ENCODE results near the gene COL5A1.
"Not testable (repeated sequence)": the region's sequence is repeated elsewhere in the genome, so short reads cannot be mapped to it uniquely, and the experiment has no call there.

Gene COL5A1

DNA sequence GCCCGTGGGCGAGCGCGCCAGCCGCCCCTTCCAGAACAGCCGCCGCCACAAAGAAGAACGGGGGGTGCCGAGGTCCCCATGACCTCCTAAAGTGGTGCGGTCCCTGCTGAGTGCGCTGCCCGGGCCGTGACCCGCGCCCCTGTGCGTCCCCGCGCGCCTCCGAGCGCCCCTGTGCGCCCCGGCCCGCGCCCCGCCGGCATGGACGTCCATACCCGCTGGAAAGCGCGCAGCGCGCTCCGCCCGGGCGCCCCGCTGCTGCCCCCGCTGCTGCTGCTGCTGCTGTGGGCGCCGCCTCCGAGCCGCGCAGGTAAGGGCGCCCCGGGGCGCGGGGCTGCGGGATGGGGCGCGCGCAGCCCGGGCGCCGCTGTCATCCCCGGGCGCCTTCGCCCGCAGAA, 384 bp downstream of the COL5A1 start:
- TF ChIP-seq, protein P1, sequence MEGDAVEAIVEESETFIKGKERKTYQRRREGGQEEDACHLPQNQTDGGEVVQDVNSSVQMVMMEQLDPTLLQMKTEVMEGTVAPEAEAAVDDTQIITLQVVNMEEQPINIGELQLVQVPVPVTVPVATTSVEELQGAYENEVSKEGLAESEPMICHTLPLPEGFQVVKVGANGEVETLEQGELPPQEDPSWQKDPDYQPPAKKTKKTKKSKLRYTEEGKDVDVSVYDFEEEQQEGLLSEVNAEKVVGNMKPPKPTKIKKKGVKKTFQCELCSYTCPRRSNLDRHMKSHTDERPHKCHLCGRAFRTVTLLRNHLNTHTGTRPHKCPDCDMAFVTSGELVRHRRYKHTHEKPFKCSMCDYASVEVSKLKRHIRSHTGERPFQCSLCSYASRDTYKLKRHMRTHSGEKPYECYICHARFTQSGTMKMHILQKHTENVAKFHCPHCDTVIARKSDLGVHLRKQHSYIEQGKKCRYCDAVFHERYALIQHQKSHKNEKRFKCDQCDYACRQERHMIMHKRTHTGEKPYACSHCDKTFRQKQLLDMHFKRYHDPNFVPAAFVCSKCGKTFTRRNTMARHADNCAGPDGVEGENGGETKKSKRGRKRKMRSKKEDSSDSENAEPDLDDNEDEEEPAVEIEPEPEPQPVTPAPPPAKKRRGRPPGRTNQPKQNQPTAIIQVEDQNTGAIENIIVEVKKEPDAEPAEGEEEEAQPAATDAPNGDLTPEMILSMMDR (IDR thresholded peaks at IDR 0.05; ENCODE audit: unreplicated experiment in 3 of 3) = no peak

DNA sequence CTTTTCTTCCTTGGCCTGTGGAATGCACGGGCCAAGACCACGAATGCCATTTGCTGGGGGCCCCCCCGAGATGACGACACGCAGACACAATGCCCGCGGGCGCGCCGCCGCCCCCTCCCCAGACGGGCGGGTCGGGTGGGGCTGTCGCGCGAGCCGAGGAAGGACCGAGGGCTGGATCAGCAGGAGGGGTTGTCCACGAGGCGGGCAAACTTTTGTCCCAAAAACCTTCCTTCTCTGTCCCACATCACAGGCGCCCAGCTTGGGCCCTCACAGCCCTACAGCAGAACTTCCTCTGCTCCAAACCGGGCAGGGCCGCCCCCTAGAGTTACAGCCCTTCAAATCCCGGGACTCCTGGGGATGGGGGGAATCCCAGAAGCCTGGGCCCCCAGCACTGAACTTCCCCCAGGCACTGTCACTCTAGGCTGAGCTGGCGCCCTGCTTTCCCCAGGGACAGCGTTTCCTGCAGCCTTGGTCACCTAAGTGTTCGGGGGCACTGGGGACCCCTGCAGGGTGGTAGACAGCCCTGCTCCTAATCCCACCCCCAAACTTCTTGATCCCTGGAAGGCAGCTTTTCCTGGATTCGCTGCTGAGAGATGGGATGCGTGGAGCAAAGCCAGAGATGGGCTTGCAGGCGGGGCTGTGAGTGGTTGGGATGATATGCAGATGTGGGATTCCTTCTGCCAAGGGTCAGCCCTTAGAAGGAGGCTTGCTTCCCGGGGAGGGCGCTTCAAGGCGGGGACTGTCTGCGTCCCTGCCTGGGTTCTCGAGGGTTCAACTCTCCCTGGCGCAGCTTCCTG, 980 bp downstream of the COL5A1 start:
- H3K36me3 Mint-ChIP-seq (ENCODE audit: low read depth) = peaks cover 5% of the 10 kb centered on the region
- peak overlapping the region; percentile 85 to 94 (median 93) for H3K27ac Mint-ChIP-seq
- peak overlapping the region; percentile 90 to 97 (median 96) for H3K4me3 Mint-ChIP-seq
- TF ChIP-seq, protein P1 (IDR thresholded peaks at IDR 0.05; ENCODE audit: unreplicated experiment in 3 of 3) = peak; percentile 13 to 41 (median 16)
- peaks cover 9% of the 10 kb centered on the region for H3K27me3 Mint-ChIP-seq (ENCODE audit: low read depth)
- no peaks in the 10 kb centered on the region for H3K9me3 Mint-ChIP-seq
- H3K4me1 Mint-ChIP-seq = peaks cover 58% of the 10 kb centered on the region

More for the DNA sequence above, 384 bp downstream of the COL5A1 start:
- peak overlapping the region in 1 of 3 experiments; percentile 93 for H3K27ac Mint-ChIP-seq
- peaks cover 5% of the 10 kb centered on the region for H3K36me3 Mint-ChIP-seq (ENCODE audit: low read depth)
- peaks cover 4% of the 10 kb centered on the region for H3K27me3 Mint-ChIP-seq (ENCODE audit: low read depth)
- peak overlapping the region; percentile 90 to 97 (median 96) for H3K4me3 Mint-ChIP-seq
- H3K4me1 Mint-ChIP-seq = peaks cover 58% of the 10 kb centered on the region
- H3K9me3 Mint-ChIP-seq = no peaks in the 10 kb centered on the region

DNA sequence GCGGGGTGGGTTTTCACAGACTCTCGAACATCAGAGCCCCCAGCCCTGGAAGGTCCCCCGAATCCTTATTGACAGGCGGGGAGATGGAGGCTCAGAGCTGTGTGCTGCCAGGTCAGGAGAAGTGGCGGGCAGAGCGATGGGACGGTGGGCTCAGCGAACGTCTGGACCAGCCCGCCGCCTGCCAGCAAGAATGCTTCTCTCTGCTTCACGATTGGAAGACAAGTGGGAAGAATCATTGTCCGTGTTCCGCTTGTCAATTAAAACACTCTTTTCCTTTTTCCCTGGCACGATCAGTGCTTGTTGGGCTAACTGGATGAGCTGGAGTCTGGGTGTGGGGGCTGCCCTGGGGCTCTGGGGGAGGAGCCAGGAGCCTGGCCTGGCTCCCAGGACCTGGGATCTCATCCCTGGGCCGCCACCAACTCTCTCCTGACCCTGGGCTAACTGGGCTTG, 1.6 kb downstream of the COL5A1 start:
- Mint-ChIP-seq H3K36me3 (ENCODE audit: low read depth) (peaks cover 9% of the 10 kb centered on the region), H3K4me1 (peaks cover 65% of the 10 kb centered on the region), H3K4me3 (peak overlapping the region; percentile 90 to 97 (median 96)), H3K9me3 (no peaks in the 10 kb centered on the region), H3K27me3 (ENCODE audit: low read depth) (peaks cover 9% of the 10 kb centered on the region), H3K27ac (peak overlapping the region; percentile 85 to 94 (median 93))
- TF ChIP-seq, protein P1 (IDR thresholded peaks at IDR 0.05; ENCODE audit: unreplicated experiment in 3 of 3) = no peak

GRCh38 chr9:134644401-134644724, 2.8 kb downstream of the COL5A1 start:
- peaks cover 11% of the 10 kb centered on the region for H3K36me3 Mint-ChIP-seq (ENCODE audit: low read depth)
- H3K9me3 Mint-ChIP-seq; H3K27me3 Mint-ChIP-seq (ENCODE audit: low read depth): not testable (repeated sequence)
- peak overlapping the region; percentile 79 to 93 (median 87) for H3K4me3 Mint-ChIP-seq
- peaks cover 65% of the 10 kb centered on the region for H3K4me1 Mint-ChIP-seq
- H3K27ac Mint-ChIP-seq = peak overlapping the region; percentile 91 to 94 (median 93)

- Mint-ChIP-seq H3K4me3 (peak overlapping the region; percentile 79 to 93 (median 87)), H3K9me3 (no peaks in the 10 kb centered on the region), H3K36me3 (ENCODE audit: low read depth) (peaks cover 16% of the 10 kb centered on the region), H3K27ac (peak overlapping the region; percentile 91 to 94 (median 93)), H3K4me1 (peaks cover 61% of the 10 kb centered on the region), H3K27me3 (ENCODE audit: low read depth) (peaks cover 9% of the 10 kb centered on the region)
- TF ChIP-seq, protein P1 (IDR thresholded peaks at IDR 0.05; ENCODE audit: unreplicated experiment in 3 of 3) = no peak
These were observed 3.4 kb downstream of the COL5A1 start for GRCh38 chr9:134644725-134645606.

All from nephron (organoid).